HepG2 (cell line): ENCODE measurements around the gene DHX16. TPM values are rescaled to one million over a fixed set of nuclear protein-coding genes. Genes with fewer than 3 reads are reported as not detected.
A peak's percentile ranks its signal among the peaks of the same experiment; 100 is the strongest.

Source experiments
- CBFB ChIP-seq: sonication (generic); formaldehyde crosslinking; IDR thresholded peaks from 2 replicates; pipeline ENCODE4 v1.4.0; 2020; ENCODE audit warnings: missing genetic modification reagents
- CBX1 ChIP-seq: IDR thresholded peaks from one replicate; pipeline ENCODE4 v1.6.1; 2016; ENCODE audit warnings: antibody characterized with exemption, low read depth
- DRAP1 ChIP-seq: IDR thresholded peaks from 2 replicates; pipeline ENCODE4 v1.6.1; 2016; ENCODE audit warnings: missing genetic modification reagents, missing compliant biosample characterization
- FOXM1 ChIP-seq: sonication (generic); formaldehyde crosslinking; IDR thresholded peaks from 2 replicates; pipeline ENCODE4 v1.5.0; 2020; ENCODE audit warnings: missing genetic modification reagents
- FOXO1 ChIP-seq: sonication (generic); formaldehyde crosslinking; IDR thresholded peaks from 2 replicates; pipeline ENCODE4 v1.4.0; 2020; ENCODE audit warnings: missing genetic modification reagents
- HES4 ChIP-seq: sonication (generic); formaldehyde crosslinking; IDR thresholded peaks from 2 replicates; pipeline ENCODE4 v1.9.0; 2021; ENCODE audit warnings: mild to moderate bottlenecking, missing genetic modification reagents, borderline replicate concordance
- KDM5B ChIP-seq: sonication (generic); formaldehyde crosslinking; IDR thresholded peaks from 2 replicates; pipeline ENCODE4 v1.4.0; 2020; ENCODE audit warnings: missing genetic modification reagents, mild to moderate bottlenecking, borderline replicate concordance
- PREB ChIP-seq: sonication (generic); formaldehyde crosslinking; IDR thresholded peaks from 2 replicates; pipeline ENCODE4 v1.4.0; 2020; ENCODE audit warnings: missing genetic modification reagents
- PRMT3 ChIP-seq: sonication (generic); formaldehyde crosslinking; IDR thresholded peaks from 2 replicates; pipeline ENCODE4 v1.8.1; 2022; ENCODE audit warnings: low read depth, mild to moderate bottlenecking, moderate library complexity, missing genetic modification reagents, borderline replicate concordance
- REPIN1 ChIP-seq: sonication (generic); formaldehyde crosslinking; IDR thresholded peaks from 2 replicates; pipeline ENCODE4 v1.8.0; 2022; ENCODE audit warnings: missing genetic modification reagents, low read depth, mild to moderate bottlenecking, borderline replicate concordance
- SMARCE1 ChIP-seq: fragments of 450-650 bp; IDR thresholded peaks from 2 replicates; pipeline ENCODE4 v1.6.1; 2017; ENCODE audit warnings: borderline replicate concordance
- STAT6 ChIP-seq: sonication (generic); formaldehyde crosslinking; IDR thresholded peaks from 2 replicates; pipeline ENCODE4 v1.4.0; 2020; ENCODE audit warnings: missing genetic modification reagents, mild to moderate bottlenecking, borderline replicate concordance
- TCF7 ChIP-seq: sonication (generic); IDR thresholded peaks from 2 replicates; pipeline ENCODE4 v1.6.1; 2016; ENCODE audit warnings: antibody characterized with exemption, low read depth
- TGIF2 ChIP-seq: IDR thresholded peaks from 2 replicates; pipeline ENCODE4 v1.6.1; 2016; ENCODE audit warnings: control low read depth, missing compliant biosample characterization
- USF2 ChIP-seq, 2 experiments: sonication (generic) in 1 of 2; formaldehyde crosslinking in 1 of 2; IDR thresholded peaks; 2 replicates each; pipeline versions ENCODE4 v1.5.1 to v1.6.1; 2011 to 2020; ENCODE audit warnings: borderline replicate concordance in 1 of 2, low read depth in 1 of 2, low read length in 1 of 2, mild to moderate bottlenecking in 1 of 2, missing genetic modification reagents in 1 of 2, moderate library complexity in 1 of 2
- ZBTB7B ChIP-seq: sonication (generic); formaldehyde crosslinking; IDR thresholded peaks from 2 replicates; pipeline ENCODE4 v1.4.0; 2020; ENCODE audit warnings: missing genetic modification reagents
- ZFY ChIP-seq: sonication (generic); formaldehyde crosslinking; IDR thresholded peaks from 2 replicates; pipeline ENCODE4 v1.4.0; 2020; ENCODE audit warnings: missing genetic modification reagents
- ZMYM4 ChIP-seq: sonication (generic); formaldehyde crosslinking; IDR thresholded peaks from 2 replicates; pipeline ENCODE4 v1.8.1; 2023; ENCODE audit warnings: mild to moderate bottlenecking, missing genetic modification reagents
- ZNF317 ChIP-seq: sonication (generic); formaldehyde crosslinking; IDR thresholded peaks from 2 replicates; pipeline ENCODE4 v1.5.0; 2020; ENCODE audit warnings: mild to moderate bottlenecking, missing genetic modification reagents
- ZNF597 ChIP-seq: sonication (generic); formaldehyde crosslinking; IDR thresholded peaks from 2 replicates; pipeline ENCODE4 v1.5.0; 2020; ENCODE audit warnings: missing genetic modification reagents
- ZNF598 ChIP-seq: sonication (generic); formaldehyde crosslinking; IDR thresholded peaks from 2 replicates; pipeline ENCODE4 v1.5.1; 2020; ENCODE audit warnings: mild to moderate bottlenecking, missing genetic modification reagents, borderline replicate concordance
- ZSCAN12 ChIP-seq: sonication (generic); formaldehyde crosslinking; IDR thresholded peaks from 2 replicates; pipeline ENCODE4 v1.9.0; 2021; ENCODE audit warnings: mild to moderate bottlenecking, missing genetic modification reagents
- polyA plus RNA-seq, 8 experiments: library from polyadenylated mRNA; depleted of rRNA in 3 of 8; stranded (reverse) in 7 of 8; unstranded in 1 of 8; fragments of >200 nt; fragmentation: Illumina TruSeq in 4 of 8; extraction: Trizol in 4 of 8; gene quantifications; 2 replicates each; pipeline versions ENCODE4 v1.2.1 to v1.2.3, GENCODE V29; 2011 to 2016; ENCODE audit warnings: low read depth in 4 of 8, missing spikeins in 1 of 8, mixed read lengths in 1 of 8; ENCODE audit not compliant: insufficient read depth in 1 of 8
- total RNA-seq, 5 experiments: library from RNA; depleted of rRNA; stranded (reverse); fragments of >200 nt; fragmentation: Illumina TruSeq; extraction: Trizol; gene quantifications; 2 replicates each; pipeline ENCODE4 v1.2.3, GENCODE V29; 2016; ENCODE audit warnings: low read depth in 1 of 5

The DHX16 gene
- total and polyA plus RNA-seq, 2 of the 13 experiments (the other 11 are each of a cell fraction or from before 2014, with no cell fraction given), result 57.0 to 58.5 TPM

GRCh38 chr6:30672445-30673253, at the start of gene DHX16 (continued):
- no peak for TF ChIP-seq TGIF2 (CRISPR knock-in tag)
- no peak for TF ChIP-seq SMARCE1
- TF ChIP-seq KDM5B (CRISPR knock-in tag), result peak; percentile 74; the same call in 1 of the 2 replicates
- no peak for TF ChIP-seq ZNF597 (CRISPR knock-in tag)
- TF ChIP-seq HES4 (CRISPR knock-in tag), result no peak; the same call in 1 of the 2 replicates
- no peak for TF ChIP-seq PREB (CRISPR knock-in tag)
- no peak for TF ChIP-seq ZSCAN12
- no peak for TF ChIP-seq STAT6 (CRISPR knock-in tag)
- TF ChIP-seq TCF7, result no peak
- TF ChIP-seq ZFY (CRISPR knock-in tag), result peak; percentile 88
- TF ChIP-seq ZMYM4 (CRISPR knock-in tag), result peak; percentile 83
- no peak for TF ChIP-seq USF2 (IDR thresholded peaks at IDR 0.05; ENCODE audit: low read depth, low read length)
- no peak for TF ChIP-seq USF2 (CRISPR knock-in tag; IDR thresholded peaks at IDR 0.05; ENCODE audit: borderline replicate concordance)
- peak; percentile 23; the same call in 1 of the 2 replicates for TF ChIP-seq ZBTB7B (CRISPR knock-in tag)
- no peak for TF ChIP-seq PRMT3 (CRISPR knock-in tag)
- no peak; the same call in 1 of the 2 replicates for TF ChIP-seq DRAP1 (CRISPR knock-in tag)
- TF ChIP-seq ZNF598, result peak; percentile 79; the same call in 1 of the 2 replicates
- no peak for TF ChIP-seq FOXM1
- TF ChIP-seq ZNF317, result peak; percentile 59; the same call in 1 of the 2 replicates
- peak; percentile 48; the same call in 1 of the 2 replicates for TF ChIP-seq FOXO1 (CRISPR knock-in tag)
- no peak for TF ChIP-seq CBX1
- peak; percentile 85; the same call in 1 of the 2 replicates for TF ChIP-seq CBFB
- peak; percentile 90 for TF ChIP-seq REPIN1
